Stimulated activated naive CD4-positive, alpha-beta T cell (primary cell): ENCODE data around the gene URI1.
"Not testable (repeated sequence)": the region's sequence is repeated elsewhere in the genome, so short reads cannot be mapped to it uniquely, and the experiment has no call there.

ENCODE experiments used
- DNase-seq, 6 experiments: peaks; one replicate each; lab custom pipeline; 2025; lab: John Stamatoyannopoulos, UW

URI1 gene, protein sequence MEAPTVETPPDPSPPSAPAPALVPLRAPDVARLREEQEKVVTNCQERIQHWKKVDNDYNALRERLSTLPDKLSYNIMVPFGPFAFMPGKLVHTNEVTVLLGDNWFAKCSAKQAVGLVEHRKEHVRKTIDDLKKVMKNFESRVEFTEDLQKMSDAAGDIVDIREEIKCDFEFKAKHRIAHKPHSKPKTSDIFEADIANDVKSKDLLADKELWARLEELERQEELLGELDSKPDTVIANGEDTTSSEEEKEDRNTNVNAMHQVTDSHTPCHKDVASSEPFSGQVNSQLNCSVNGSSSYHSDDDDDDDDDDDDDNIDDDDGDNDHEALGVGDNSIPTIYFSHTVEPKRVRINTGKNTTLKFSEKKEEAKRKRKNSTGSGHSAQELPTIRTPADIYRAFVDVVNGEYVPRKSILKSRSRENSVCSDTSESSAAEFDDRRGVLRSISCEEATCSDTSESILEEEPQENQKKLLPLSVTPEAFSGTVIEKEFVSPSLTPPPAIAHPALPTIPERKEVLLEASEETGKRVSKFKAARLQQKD

DNA sequence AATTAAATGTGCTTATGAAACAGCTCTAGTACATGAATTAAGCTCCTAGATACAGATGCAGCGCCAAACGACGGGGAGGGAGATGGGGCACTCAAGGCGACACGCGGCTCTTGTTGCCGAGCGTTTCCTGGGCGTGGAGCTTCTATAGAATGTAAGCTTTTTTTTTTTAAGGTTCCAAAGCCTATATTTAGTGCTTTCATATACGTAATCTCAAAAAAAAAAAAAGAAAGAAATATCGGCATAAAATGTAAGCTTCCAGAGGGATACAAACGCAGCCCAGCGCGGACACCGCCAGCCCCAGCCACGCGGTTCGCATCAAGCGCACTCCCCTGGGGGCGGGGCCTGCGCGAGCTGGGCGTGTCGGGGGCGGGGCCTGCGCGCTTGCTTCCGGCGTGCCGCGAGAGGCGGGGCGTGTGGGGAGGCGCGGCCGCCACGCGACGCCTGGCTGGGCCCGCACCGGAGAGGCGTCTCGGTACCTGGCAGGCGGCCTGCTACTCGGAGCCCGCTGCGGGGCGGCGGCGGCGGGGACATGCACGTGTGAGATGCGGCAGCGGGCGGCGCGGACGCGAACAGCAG lies at the start of gene URI1:
Gene URI1, plus strand, starts transcription at position 412 of the 576 bp plus-strand sequence. CDS start 309 bp downstream, outside the sequence.
- peak; percentile 83 to 95 (median 91) for DNase-seq

DNA sequence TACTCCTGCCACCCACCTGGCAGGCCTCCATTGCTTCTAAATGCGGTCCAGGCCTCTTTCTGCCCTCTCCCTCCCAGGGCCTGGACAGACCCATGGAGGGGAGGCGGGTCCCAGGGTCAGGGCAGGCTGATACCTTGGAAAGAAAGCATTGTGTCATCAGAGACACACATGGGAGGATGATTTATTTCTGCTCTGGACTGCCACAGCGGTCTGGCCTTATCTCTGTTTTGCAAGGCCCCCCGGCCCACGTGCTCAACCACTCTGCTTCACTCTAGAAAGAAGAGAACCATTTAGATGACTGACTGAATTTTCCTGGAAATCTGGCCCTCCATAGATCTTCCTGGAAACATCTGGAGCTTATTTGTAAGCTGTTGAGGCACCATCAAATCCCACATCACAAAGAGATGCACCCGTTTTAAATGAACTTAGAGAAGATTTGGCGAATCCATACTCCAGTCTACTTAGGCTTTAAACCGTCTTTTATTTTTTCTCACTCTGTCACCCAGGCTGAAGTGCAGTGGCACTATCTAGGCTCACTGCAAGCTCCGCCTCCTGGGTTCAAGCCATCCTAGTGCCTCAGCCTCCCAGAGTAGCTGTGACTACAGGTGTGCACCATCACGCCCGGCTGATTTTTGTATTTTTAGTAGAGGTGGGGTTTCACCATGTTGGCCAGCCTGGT lies 48.3 kb upstream of the URI1 start:
- no peak for DNase-seq

DNA sequence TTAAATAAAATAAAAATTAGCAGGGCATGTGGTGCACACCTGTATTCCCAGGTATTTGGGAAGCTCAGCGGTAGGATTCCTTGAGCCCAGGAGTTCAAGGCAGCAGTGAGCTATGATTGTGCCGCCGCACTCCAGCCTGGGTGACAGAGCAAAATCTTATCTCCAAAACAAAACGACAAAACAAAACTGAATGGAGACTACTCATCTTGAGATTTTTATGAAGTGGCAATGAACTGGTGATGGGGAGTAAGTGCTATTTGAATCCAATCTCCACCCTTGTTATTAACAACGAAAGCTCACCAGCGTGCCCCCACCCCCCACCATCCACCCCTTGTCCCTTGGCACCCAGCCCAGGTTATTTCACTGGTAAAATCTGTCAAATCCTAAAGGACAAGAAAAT lies 45.2 kb upstream of the URI1 start:
- no peak for DNase-seq

DNA sequence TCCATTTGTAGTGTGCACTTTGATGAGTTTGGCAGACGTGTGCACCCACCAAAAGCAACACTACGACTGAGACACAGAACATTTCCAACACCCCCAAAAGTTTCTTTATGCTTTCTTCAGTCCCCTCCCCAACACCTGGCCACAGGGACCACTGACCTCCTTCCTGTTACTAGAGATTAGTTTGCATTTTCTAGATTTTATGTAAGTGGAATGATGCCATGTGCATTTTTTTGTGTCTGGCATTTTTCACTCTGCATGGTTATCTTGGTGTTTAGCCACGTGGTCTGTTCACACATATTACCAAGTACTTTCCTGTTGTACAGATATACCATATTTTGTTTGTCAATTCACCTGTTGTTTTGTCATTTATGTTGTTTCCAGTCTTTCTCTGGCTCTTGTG lies 44.6 kb upstream of the URI1 start:
- DNase-seq = no peak

DNA sequence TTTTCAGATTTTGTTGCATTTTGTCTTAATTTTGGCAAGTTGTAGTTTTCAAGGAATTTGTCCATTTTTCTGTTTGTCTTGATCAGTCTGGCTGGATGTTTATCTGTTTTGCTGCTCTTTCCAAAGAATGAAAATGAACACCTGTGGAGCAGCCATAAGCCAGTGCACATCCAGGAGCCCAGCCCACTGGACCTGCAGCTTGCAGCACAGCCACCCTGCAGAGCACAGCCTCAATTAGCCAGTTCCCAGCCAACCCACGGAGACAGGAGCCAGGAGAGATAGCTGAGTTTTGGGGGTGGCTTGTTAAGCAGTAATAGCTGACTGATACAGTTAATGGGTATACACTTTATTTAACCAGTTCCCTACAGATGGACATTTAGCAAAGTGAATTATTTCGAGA lies 38.0 kb upstream of the URI1 start:
- DNase-seq = no peak

DNA sequence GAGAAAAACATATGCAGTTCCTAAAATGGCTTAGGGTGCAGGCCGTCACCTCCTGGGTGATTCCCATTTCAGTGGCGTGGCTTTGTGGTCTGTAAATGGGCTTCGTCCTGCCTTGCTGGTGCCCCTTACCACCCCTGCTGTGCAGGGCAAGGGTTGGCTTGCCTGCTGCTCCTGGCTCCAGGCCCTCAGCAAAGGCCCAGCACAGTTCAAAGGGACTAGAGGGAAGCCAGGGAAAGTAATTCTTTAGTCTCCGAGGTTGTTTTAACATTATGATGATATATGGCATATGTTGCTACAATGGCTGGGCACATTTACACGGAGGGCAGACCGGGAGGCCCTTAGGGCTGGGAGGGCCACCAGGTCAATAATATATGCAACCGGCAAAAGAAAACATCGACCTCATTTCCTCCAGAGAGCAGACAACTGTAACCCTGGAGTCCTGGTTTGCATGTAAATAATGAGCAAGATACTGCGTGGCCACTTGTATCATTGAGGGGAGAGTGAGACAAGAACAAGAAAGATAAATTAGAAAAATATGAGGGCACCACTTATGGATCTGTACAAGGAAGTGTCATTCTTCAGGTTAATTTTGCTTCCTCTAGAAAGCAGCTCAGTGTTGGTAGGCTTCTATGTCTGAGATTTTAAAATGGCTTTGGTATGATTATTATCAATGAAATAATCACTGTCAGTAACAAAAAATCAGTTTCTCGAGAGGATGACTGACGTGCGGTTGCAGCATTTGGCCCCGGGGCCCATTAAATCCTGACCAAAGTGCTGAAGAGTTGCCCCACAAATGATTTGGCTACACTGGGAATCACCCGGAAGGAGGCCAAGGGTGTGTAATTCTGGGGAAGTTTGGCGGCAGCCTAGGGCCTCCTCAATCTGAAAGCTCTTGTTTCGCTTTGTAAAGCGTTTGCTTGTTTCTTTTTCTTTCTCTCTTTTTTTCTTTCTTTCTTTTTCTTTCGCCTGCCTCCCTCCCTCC lies 32.8 kb upstream of the URI1 start:
- DNase-seq = no peak

DNA sequence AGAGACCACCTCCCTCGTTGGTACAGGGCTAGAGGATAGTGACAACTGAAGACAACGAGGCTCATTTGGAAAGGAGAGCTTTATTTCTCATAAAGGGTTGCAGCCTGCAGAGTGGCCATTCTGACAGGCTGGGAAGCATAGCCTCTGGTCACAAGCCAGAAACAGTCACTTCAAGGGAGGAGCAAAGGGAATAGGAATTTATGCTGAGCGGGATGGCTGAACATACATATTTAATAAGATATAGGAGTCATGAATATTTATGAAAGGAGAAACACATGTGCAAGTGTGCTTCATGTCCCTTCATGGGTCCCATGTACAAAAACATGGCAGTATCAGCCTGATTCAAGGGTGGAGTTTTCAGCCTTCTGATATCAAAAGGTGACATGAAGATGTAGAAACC lies 27.1 kb upstream of the URI1 start:
- no peak for DNase-seq

DNA sequence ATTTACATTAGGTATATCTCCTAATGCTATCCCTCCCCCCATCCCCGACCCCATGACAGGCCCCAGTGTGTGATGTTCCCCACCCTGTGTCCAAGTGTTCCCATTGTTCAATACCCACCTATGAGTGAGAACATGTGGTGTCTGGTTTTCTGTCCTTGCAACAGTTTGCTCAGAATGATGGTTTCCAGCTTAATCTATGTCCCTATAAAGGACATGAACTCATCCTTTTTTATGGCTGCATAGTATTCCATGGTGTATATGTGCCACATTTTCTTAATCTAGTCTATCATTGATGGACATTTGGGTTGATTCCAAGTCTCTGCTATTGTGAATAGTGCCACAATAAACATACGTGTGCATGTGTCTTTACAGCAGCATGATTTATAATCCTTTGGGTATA lies 26.2 kb upstream of the URI1 start:
- DNase-seq = not testable (repeated sequence)

DNA sequence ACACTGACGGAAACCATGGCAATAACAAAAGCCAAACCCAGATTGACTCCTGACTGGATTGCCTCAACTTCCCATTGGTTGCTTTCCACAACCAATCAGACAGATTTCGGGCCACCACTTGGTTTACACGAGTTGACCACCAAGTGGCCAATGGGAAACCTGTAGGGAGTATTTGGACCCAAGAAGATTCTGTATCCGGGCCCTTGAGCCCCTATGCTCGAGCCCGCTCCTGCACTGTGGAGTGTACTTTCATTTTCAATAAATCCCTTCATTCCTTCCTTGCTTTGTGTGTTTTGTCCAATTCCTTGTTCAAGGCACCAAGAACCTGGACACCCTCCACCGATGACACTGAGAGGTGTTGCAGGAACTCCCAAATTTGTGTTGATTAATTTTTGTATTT lies 24.1 kb upstream of the URI1 start:
- DNase-seq = no peak

DNA sequence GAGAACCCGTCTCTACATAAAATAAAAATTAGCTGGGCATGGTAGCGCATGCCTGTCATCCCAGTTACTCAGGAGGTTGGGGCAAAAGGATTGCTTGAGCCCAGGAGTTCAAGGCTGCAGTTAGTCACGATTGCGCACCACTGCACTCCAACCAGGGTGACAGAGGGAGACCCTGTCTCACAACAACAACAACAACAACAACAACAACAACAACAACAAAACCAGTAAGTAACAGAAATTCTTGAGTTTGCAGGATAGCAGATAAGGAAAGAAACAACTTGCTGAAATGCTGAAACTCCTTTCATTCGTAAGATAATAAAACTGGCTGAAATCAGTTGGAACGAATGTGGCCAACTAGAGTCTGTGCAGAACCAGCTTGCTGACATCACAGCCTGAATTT lies 23.1 kb upstream of the URI1 start:
- no peak for DNase-seq

DNA sequence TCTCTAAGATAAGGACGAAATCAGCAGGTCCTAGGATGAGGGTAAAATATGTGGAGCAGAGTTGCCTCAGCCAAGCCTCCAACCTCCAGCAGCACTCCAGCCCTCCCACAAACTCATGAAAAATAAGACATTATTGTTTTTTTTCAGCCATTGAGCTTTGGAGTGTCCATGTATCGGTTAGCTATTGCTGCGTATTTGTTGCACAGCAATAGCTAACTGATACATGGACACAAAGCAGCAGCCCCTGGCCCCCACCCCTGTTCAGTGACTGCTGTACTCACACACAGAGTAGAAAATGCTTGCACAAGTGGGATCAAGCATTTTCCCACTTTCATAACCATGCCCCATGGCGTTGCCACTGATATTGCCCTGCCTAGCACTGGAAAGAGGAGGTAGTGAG lies 19.1 kb upstream of the URI1 start:
- DNase-seq = no peak

DNA sequence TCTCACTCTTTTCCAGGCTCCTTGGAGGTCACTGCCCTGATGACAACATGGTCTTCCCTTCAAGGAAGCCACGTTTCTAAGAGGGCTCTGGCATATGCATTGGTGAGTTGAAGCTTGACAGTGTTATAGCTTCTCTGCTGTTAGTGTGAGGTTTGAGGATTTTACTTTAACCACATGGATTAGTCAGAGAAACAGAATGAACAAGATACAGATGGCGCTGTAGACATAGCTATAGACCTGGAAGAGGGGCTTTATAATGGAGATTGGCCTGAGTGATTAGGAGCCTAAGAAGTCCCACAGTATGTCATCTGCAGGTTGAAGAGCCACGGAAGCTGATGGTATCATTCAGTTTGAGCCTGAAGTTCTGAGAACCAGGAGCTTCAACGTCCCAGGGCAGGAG lies 18.4 kb upstream of the URI1 start:
- DNase-seq = no peak

DNA sequence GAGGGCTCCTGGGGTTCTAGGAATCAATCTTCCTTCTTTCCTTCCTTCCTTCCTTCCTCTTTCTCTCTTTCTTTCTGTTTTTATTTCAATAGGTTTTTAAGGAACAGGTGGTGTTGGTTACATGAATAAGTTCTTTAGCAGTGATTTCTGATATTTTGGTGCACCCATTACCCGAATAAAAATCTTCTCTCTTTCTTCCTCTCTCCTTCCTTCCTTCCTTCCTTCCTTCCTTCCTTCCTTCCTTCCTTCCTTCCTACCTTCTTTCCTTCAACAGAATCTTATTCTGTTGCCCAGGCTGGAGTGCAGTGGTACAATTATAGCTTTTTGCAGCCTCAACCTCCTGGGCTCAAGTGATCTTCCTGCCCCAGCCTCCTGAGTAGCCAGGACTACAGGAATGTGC lies 16.0 kb upstream of the URI1 start:
- no peak for DNase-seq

DNA sequence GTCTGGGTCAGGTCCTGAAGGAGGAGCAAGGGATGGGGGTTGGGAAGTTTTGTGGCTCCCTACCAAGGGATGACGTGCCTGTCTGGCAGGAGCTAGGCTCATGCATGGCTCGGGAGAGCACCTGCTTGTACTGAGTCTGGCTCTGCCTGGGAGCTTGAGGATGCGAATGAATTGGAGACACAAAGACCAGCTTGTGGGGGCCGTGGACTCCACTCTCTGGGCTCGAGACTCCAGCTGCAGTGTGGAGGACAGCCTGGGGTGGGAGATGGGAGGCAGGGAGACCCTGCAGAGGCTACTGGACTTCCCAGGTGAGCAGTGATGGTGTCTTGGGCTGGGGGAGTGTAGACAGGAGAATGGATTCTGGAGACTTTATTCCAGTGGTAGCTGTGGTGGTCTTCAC lies 15.2 kb upstream of the URI1 start:
- DNase-seq = no peak

DNA sequence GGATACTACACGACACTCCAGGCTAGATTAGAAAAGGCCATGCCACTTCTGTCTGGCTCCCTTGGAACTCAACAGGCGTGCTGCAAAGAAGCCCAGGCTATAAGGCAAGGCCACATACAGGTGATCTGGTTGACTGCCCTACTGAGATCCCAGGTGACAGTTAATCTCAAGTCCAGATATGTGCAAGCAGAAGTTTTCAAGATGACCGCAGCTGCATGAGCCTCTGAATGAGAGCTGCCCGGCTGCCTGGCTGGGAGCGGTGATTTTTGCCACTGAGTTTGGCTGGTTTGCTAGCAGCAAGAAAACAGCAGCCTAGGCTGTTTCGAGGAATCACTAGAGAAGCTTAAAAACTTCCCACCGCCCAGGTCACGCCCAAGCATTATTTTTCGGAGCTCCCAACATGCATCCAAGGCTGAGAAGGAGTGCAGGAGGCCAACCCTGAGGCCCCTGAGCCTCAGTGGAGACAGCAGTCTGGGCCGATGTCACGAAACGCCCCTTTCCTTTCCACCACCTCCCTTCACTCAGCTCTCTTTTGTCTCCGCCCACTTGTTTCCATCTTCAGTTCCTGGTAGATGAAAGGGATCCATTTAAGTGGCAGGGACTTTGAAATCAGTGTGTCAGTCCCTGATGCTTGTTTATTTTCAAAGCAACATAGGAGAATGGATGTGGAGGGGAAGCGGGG lies 14.0 kb upstream of the URI1 start:
- no peak for DNase-seq

DNA sequence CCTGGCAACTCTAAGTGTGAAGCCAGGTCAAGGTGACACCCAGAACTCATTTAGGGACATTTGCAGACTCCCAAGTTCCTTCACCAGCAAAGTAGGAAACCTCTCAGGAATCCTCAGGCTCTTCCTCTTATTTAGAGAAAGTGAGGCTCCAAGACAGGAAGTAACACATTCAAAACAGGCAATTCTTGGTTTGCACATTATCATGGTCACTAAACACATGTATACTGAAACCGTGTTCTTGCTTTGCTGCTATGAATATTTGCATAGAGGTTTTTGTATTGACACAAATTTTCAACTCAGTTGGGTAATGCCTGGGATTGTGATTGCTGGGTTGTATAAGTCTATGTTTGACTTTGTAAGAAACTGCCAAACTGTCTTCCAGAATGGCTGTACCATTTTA lies 13.2 kb upstream of the URI1 start:
- no peak for DNase-seq

DNA sequence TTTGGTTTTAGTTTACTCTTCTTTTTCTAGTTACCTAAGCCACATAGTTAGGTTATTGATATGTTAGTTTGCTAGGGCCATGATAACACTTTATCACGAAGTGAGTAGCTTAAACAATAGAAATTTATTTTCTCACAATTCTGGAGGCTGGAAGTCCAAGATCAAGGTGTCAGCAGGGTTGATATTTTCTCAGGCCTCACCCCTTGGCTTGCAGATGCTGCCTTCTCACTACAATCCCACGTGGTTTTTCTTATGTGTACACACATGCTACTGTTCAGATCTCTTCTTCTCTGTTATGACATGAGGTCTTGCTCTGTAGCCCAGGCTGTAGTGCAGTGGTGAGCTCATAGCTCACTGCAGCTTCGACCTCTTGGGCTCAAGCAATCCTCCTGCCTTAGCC lies 7.8 kb upstream of the URI1 start:
- no peak for DNase-seq

DNA sequence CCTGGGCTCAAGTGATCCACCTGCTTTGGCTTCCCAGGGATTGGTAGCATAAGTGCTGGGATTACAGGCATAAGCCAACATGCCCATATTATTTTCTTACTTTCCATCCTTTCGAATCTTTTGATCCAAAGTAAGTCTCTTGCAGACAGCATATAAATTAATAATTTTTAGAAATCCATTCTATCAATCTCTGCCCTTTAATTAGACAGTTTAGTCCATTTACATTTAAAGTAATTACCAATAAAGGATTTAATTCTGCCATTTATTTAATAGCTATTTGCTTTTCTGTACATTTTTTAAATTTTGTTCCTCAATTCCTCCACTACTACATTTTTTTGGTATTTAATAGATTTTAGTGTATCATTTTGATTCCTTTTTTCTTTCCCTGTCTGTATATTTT lies 7.3 kb upstream of the URI1 start:
- DNase-seq = no peak

DNA sequence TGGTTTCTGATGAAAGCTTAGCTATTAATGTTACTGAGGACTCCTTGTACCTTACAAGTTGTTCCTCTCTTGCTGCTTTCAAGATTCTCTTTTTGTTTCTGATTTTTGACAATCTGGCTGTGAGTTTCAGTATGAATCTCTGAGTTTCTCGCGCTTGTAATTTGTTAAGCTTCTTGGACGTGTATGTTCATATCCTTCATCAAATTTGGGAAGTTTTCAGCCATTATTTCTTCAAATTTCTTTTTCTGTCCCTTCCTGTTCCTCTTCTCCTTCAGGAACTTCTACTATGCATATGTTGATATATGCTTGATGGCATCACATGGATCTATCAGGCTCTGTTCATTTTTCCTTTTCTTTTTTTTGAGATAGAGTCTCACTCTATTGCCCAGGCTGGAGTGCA lies 5.6 kb upstream of the URI1 start:
- DNase-seq = no peak

DNA sequence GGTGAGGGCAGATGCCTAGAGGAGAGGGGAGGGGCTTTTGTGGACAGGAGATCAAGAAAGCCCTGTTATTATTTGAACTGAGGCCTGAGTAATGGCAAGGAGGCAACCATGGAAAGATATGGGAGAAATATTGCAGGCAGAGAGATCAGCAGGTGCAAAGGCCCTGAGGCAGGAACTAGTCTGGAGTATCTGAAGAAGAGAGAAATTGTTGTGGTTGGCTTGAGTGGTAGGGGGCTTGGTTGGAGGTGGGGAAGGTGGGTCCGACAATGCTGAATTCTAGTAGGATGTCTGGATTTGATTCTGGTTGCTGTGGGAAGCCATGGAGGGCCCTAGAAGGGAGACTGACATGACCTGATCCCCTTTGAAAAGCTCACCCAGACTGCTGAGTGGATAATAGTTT lies 2.4 kb upstream of the URI1 start:
- DNase-seq = no peak

DNA sequence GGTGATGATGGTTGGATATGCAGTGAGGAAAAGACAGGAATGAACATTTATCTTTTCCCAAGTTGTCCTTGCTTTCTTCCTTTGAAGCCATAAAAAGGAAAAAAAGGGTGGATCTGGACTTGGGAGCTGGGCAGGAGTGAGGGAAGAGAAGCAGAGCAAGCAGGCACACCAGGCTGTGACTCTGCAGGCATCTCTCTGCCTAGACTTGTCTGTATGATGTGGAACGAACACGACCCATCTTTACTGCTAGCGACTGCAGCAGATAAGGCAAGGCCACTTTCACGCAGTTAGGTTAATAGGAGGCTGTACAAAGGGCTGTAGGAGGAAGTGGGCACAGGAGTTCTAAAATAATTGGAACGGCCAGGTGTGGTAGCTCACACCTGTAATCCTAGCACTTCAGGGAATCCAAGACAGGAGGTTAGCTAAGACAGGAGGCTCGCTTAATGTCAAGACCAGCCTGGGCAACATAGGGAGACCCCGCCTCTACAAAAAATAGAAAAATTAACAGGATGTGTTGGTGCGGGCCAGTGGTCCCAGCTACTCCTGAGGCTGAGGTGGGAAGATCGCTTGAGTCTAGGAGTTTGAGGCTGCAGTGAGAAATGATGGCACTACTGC lies 961 bp upstream of the URI1 start:
- no peak for DNase-seq
